Measurements from ENCODE around the gene HADHB. TPM values are rescaled to one million over a fixed set of nuclear protein-coding genes. Genes with fewer than 3 reads are reported as not detected.

HADHB gene
- total and polyA plus RNA-seq, 2 of the 13 experiments (the other 11 are each of a cell fraction or from before 2014, with no cell fraction given) = 112 to 238 TPM

GRCh38 chr2:26243470-26244308, 1.1 kb upstream of the HADHB start (continued):
- TF ChIP-seq AHDC1 (CRISPR knock-in tag; IDR thresholded peaks at IDR 0.05; ENCODE audit: borderline replicate concordance) (no peak), CREM (IDR thresholded peaks at IDR 0.05) (0 out of 2 replicates have a peak, but pooled peaks have one; percentile 14), CREM (CRISPR knock-in tag; IDR thresholded peaks at IDR 0.05) (no peak), CREB1 (IDR thresholded peaks at IDR 0.05) (no peak), CREB1 (CRISPR knock-in tag; IDR thresholded peaks at IDR 0.05) (0 out of 2 replicates have a peak, but pooled peaks have one; percentile 42), ZNF280D (CRISPR knock-in tag; IDR thresholded peaks at IDR 0.05) (no peak), ZNF781 (CRISPR knock-in tag; IDR thresholded peaks at IDR 0.05; ENCODE audit: borderline replicate concordance, not compliant biosample characterization) (peak; percentile 3), KLF13 (CRISPR knock-in tag; IDR thresholded peaks at IDR 0.05) (0 out of 2 replicates have a peak, but pooled peaks have one; percentile 71), GATAD2A (CRISPR knock-in tag; IDR thresholded peaks at IDR 0.05) (peak; percentile 54), SAP130 (CRISPR knock-in tag; IDR thresholded peaks at IDR 0.05; ENCODE audit: low read depth) (peak; percentile 39; the same call in 1 of the 2 replicates), NPAS2 (CRISPR knock-in tag; IDR thresholded peaks at IDR 0.05; ENCODE audit: borderline replicate concordance) (no peak), ZNF614 (CRISPR knock-in tag; IDR thresholded peaks at IDR 0.05; ENCODE audit: borderline replicate concordance) (no peak), ZNF12 (CRISPR knock-in tag; IDR thresholded peaks at IDR 0.05) (0 out of 2 replicates have a peak, but pooled peaks have one; percentile 7), ZNF567 (CRISPR knock-in tag; IDR thresholded peaks at IDR 0.05; ENCODE audit: borderline replicate concordance) (no peak), ATF5 (CRISPR knock-in tag; IDR thresholded peaks at IDR 0.05; ENCODE audit: low read depth) (peak; percentile 23; the same call in 1 of the 2 replicates), ZNF577 (CRISPR knock-in tag; IDR thresholded peaks at IDR 0.05; ENCODE audit: borderline replicate concordance, low read depth) (no peak), SIN3B (IDR thresholded peaks at IDR 0.05; ENCODE audit: low read length) (peak; percentile 80; the same call in 1 of the 2 replicates)
- TF ChIP-seq, protein P1, sequence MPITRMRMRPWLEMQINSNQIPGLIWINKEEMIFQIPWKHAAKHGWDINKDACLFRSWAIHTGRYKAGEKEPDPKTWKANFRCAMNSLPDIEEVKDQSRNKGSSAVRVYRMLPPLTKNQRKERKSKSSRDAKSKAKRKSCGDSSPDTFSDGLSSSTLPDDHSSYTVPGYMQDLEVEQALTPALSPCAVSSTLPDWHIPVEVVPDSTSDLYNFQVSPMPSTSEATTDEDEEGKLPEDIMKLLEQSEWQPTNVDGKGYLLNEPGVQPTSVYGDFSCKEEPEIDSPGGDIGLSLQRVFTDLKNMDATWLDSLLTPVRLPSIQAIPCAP (CRISPR knock-in tag; IDR thresholded peaks at IDR 0.05; ENCODE audit: low read depth) = no peak
